Activated naive CD4-positive, alpha-beta T cell treated with Interleukin-2 at 50 U/mL for 16 hours (primary cell): ENCODE data around the gene TSPAN15.

ENCODE experiments used
- DNase-seq: peaks from one replicate; pipeline ENCODE4 v3.0.0-alpha.2; 2020

Gene TSPAN15

GRCh38 chr10:69451209-69451783 lies at the start of gene TSPAN15:
Gene TSPAN15, plus strand, starts transcription at chr10:69451465. Its CDS starts 130 bp downstream, at chr10:69451595.
- peak; percentile 85 for DNase-seq

- no peak for DNase-seq
Measured at GRCh38 chr10:69402386-69402785, 48.9 kb upstream of the TSPAN15 start.

- no peak for DNase-seq
Measured at GRCh38 chr10:69403066-69403465, 48.2 kb upstream of the TSPAN15 start.

GRCh38 chr10:69403519-69403918 lies 47.7 kb upstream of the TSPAN15 start:
- no peak for DNase-seq

GRCh38 chr10:69404786-69405185 lies 46.5 kb upstream of the TSPAN15 start:
- DNase-seq = no peak

- no peak for DNase-seq
Measured at GRCh38 chr10:69405221-69405620, 46.0 kb upstream of the TSPAN15 start.

GRCh38 chr10:69406302-69406811 lies 44.9 kb upstream of the TSPAN15 start:
- no peak for DNase-seq

- no peak for DNase-seq
Measured at GRCh38 chr10:69406816-69407580, 44.3 kb upstream of the TSPAN15 start.

GRCh38 chr10:69407621-69408301 lies 43.5 kb upstream of the TSPAN15 start:
- peak; percentile 17 for DNase-seq

GRCh38 chr10:69408318-69409175 lies 42.7 kb upstream of the TSPAN15 start:
- DNase-seq = peak; percentile 88

- no peak for DNase-seq
Measured at GRCh38 chr10:69409176-69409495, 42.1 kb upstream of the TSPAN15 start.

GRCh38 chr10:69409968-69410367 lies 41.3 kb upstream of the TSPAN15 start:
- DNase-seq = no peak

- DNase-seq = no peak
Measured at GRCh38 chr10:69410487-69410886, 40.8 kb upstream of the TSPAN15 start.

GRCh38 chr10:69411476-69411875 lies 39.8 kb upstream of the TSPAN15 start:
- DNase-seq = no peak

- DNase-seq = no peak
Measured at GRCh38 chr10:69412232-69412790, 39.0 kb upstream of the TSPAN15 start.

GRCh38 chr10:69413221-69413865 lies 37.9 kb upstream of the TSPAN15 start:
- DNase-seq = no peak

GRCh38 chr10:69414036-69415018 lies 36.9 kb upstream of the TSPAN15 start:
- DNase-seq = no peak

- DNase-seq = no peak
Measured at GRCh38 chr10:69415049-69415448, 36.2 kb upstream of the TSPAN15 start.

GRCh38 chr10:69415951-69416350 lies 35.3 kb upstream of the TSPAN15 start:
- no peak for DNase-seq

GRCh38 chr10:69416695-69417094 lies 34.6 kb upstream of the TSPAN15 start, which contains the start of gene TACR2:
Gene TACR2, minus strand, starts transcription at chr10:69416918. Its CDS starts 595 bp downstream, at chr10:69416323.
- no peak for DNase-seq

- no peak for DNase-seq
Measured at GRCh38 chr10:69417542-69417941, 33.7 kb upstream of the TSPAN15 start.
